Parathyroid adenoma (tissue), 2 donors: Measurements from ENCODE around the gene CFAP299.

Experiments
- H2AFZ ChIP-seq: fragments of 300-600 bp; sonication (generic); one replicate; pipeline ENCODE4 v1.7.0; 2017; ENCODE audit warnings: antibody characterized with exemption, mild to moderate bottlenecking
- H3K27ac ChIP-seq: fragments of 300-600 bp; sonication (generic); one replicate; pipeline ENCODE4 v1.7.0; 2017
- H3K27me3 ChIP-seq: fragments of 300-600 bp; sonication (generic); one replicate; pipeline ENCODE4 v1.7.0; 2017; ENCODE audit warnings: low read length; ENCODE audit not compliant: control insufficient read depth, insufficient read depth
- H3K36me3 ChIP-seq: fragments of 300-600 bp; sonication (generic); one replicate; pipeline ENCODE4 v1.7.0; 2017; ENCODE audit warnings: low read length; ENCODE audit not compliant: control insufficient read depth, insufficient read depth
- H3K4me1 ChIP-seq: fragments of 300-600 bp; sonication (generic); one replicate; pipeline ENCODE4 v1.7.0; 2017; ENCODE audit warnings: control low read depth
- H3K4me2 ChIP-seq: fragments of 300-600 bp; sonication (generic); one replicate; pipeline ENCODE4 v1.7.0; 2017; ENCODE audit warnings: low read length
- H3K4me3 ChIP-seq: fragments of 300-600 bp; sonication (generic); one replicate; pipeline ENCODE4 v1.7.0; 2017; ENCODE audit warnings: low read depth, low read length
- H3K79me2 ChIP-seq: fragments of 300-600 bp; sonication (generic); one replicate; pipeline ENCODE4 v1.7.0; 2017; ENCODE audit warnings: control low read depth
- H3K9ac ChIP-seq: fragments of 300-600 bp; sonication (generic); one replicate; pipeline ENCODE4 v1.7.0; 2017; ENCODE audit warnings: mild to moderate bottlenecking
- H3K9me3 ChIP-seq: fragments of 300-600 bp; sonication (generic); one replicate; pipeline ENCODE4 v1.7.0; 2017; ENCODE audit warnings: low read length; ENCODE audit not compliant: control insufficient read depth
- CTCF ChIP-seq: fragments of 300-600 bp; sonication (generic); IDR thresholded peaks from one replicate; pipeline ENCODE4 v1.7.0; 2017; ENCODE audit warnings: antibody characterized with exemption, mild to moderate bottlenecking
- donor health status: primary hyperparathyroidism.

The CFAP299 gene

GRCh38 chr4:80409809-80410208, 74.3 kb downstream of the CFAP299 start:
- H3K9ac ChIP-seq = no peak overlapping the region
- H3K27ac ChIP-seq = no peak overlapping the region
- no peak for TF ChIP-seq CTCF
- no peaks in the 10 kb centered on the region for H3K27me3 ChIP-seq
- no peaks in the 10 kb centered on the region for H3K9me3 ChIP-seq
- no peak overlapping the region for H3K4me2 ChIP-seq
- no peaks in the 10 kb centered on the region for H3K79me2 ChIP-seq
- no peaks in the 10 kb centered on the region for H3K4me1 ChIP-seq
- no peak overlapping the region for H3K4me3 ChIP-seq
- H2AFZ ChIP-seq = no peak overlapping the region
- no peaks in the 10 kb centered on the region for H3K36me3 ChIP-seq

GRCh38 chr4:80412322-80412721, 76.8 kb downstream of the CFAP299 start:
- Histone ChIP-seq H3K27me3 (no peaks in the 10 kb centered on the region), H3K9me3 (no peaks in the 10 kb centered on the region), H3K4me3 (no peak overlapping the region), H3K27ac (no peak overlapping the region), H3K79me2 (no peaks in the 10 kb centered on the region), H3K36me3 (no peaks in the 10 kb centered on the region), H3K4me1 (no peaks in the 10 kb centered on the region), H2AFZ (no peak overlapping the region), H3K9ac (no peak overlapping the region), H3K4me2 (no peak overlapping the region)
- no peak for TF ChIP-seq CTCF

GRCh38 chr4:80413086-80413485, 77.6 kb downstream of the CFAP299 start:
- H3K36me3 ChIP-seq = no peaks in the 10 kb centered on the region

GRCh38 chr4:80417019-80417418, 81.5 kb downstream of the CFAP299 start:
- no peaks in the 10 kb centered on the region for H3K9me3 ChIP-seq
- no peak for TF ChIP-seq CTCF
- no peak overlapping the region for H3K4me2 ChIP-seq
- H3K36me3 ChIP-seq = no peaks in the 10 kb centered on the region
- H3K27ac ChIP-seq = no peak overlapping the region
- no peak overlapping the region for H3K4me3 ChIP-seq
- no peaks in the 10 kb centered on the region for H3K4me1 ChIP-seq
- no peaks in the 10 kb centered on the region for H3K79me2 ChIP-seq
- H3K9ac ChIP-seq = no peak overlapping the region
- no peaks in the 10 kb centered on the region for H3K27me3 ChIP-seq
- H2AFZ ChIP-seq = no peak overlapping the region

More at GRCh38 chr4:80413086-80413485, 77.6 kb downstream of the CFAP299 start:
- H3K27me3 ChIP-seq = no peaks in the 10 kb centered on the region
- H3K4me2 ChIP-seq = no peak overlapping the region
- H3K9me3 ChIP-seq = no peaks in the 10 kb centered on the region
- no peaks in the 10 kb centered on the region for H3K4me1 ChIP-seq
- H3K9ac ChIP-seq = no peak overlapping the region
- TF ChIP-seq CTCF = no peak
- H2AFZ ChIP-seq = no peak overlapping the region
- H3K27ac ChIP-seq = no peak overlapping the region
- no peaks in the 10 kb centered on the region for H3K79me2 ChIP-seq
- no peak overlapping the region for H3K4me3 ChIP-seq

- H3K79me2 ChIP-seq = no peaks in the 10 kb centered on the region
- H3K4me2 ChIP-seq = no peak overlapping the region
- no peak overlapping the region for H3K27ac ChIP-seq
- no peaks in the 10 kb centered on the region for H3K36me3 ChIP-seq
- no peak overlapping the region for H3K9ac ChIP-seq
- no peak overlapping the region for H2AFZ ChIP-seq
- H3K4me1 ChIP-seq = no peaks in the 10 kb centered on the region
- no peak for TF ChIP-seq CTCF
- no peaks in the 10 kb centered on the region for H3K9me3 ChIP-seq
- H3K4me3 ChIP-seq = no peak overlapping the region
- no peaks in the 10 kb centered on the region for H3K27me3 ChIP-seq
Observed at GRCh38 chr4:80419946-80420345, 84.4 kb downstream of the CFAP299 start.
